A172 (cell line): ENCODE results near the gene GNG8. TPM values are rescaled to one million over a fixed set of nuclear protein-coding genes. Genes with fewer than 3 reads are reported as not detected.

ENCODE experiments used
- DNase-seq: peaks from one replicate; pipeline ENCODE4 v3.0.0-alpha.2; 2015; ENCODE audit warnings: low spot score
- total RNA-seq: library from RNA; depleted of rRNA; stranded (reverse); fragments of >200 nt; shearing (Covaris generic); gene quantifications from 2 replicates; pipeline ENCODE4 v1.2.3, GENCODE V29; 2014; rRNA removed

GNG8 gene
- total RNA-seq: not detected in 2 replicates

- no peak for DNase-seq
These were observed at the start of gene GNG8 for GRCh38 chr19:46635920-46636761. Gene GNG8 (minus strand): TSS chr19:46636202. CDS start chr19:46634682, 1,520 bp downstream.

DNA sequence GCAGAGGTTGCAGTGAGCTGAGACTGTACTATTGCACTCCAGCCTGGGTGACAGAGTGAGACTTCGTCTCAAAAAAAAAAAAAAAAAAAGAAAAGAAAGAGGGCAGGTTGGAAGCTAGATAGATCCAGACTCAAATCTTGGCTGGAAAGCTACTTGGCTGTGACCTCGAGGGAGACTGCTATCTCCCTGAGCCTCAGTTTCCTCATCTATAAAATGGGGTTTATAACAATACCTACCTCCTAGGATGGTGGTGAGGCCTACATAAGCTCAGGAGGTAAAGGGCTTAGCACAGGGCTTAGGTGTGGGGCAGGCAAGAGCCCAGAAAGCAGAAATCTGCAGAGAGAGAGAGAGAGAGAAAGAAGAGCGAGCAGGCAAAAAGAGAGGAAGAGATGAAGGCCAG, 49.2 kb upstream of the GNG8 start:
- DNase-seq: no peak

DNA sequence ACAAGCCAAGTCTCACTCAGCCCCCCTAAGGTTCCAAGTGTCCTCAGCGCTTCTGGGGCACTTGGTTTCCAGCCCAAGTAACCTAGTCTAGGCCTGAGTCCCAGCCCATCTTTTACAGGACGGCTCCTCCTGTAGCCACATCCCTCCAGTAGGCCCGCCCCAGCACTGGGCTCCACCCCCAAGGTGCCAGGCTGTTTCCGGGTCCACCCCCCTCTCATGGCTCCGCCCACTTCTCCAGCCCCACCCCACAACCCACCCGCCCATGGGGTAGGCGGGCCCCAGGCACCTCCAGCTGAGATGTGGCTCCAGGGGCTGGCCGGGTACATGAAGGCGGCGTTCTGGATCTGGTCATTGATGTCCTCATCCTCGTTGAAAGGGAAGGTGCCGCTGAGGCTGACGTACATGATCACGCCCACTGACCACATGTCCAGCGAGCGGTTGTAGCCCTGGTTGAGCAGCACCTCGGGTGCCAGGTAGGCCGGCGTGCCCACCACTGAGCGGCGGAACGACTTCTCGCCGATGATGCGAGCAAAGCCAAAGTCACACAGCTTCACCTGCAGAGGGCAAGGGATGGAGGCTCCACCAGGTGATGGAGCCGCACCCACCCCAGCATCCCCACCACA, 42.2 kb upstream of the GNG8 start:
- peak; percentile 22 for DNase-seq

- DNase-seq: peak; percentile 46
These were observed 38.6 kb upstream of the GNG8 start for GRCh38 chr19:46674416-46675178.

DNA sequence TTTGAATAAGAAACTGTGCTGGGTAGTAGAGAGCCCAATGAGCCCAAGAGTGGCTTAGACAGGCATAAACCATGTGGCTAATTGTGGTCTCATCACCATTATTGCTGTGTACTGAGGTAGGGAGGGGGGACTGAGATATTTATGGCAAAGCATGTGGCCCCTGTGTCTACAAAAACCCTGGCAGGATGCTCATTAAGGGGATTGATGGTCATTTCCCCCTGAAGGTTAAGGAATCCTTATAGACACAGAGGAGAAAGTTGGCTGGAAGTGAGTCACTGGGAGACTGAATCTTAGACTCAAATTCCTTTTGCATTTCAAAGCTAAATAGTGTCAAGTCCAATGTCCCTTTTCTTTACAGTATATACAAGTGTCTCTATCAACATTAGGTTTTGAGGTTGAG, 34.8 kb upstream of the GNG8 start:
- peak; percentile 31 for DNase-seq

- DNase-seq: no peak
These were observed 32.7 kb upstream of the GNG8 start for GRCh38 chr19:46668662-46669061.

- DNase-seq: no peak
These were observed 29.1 kb upstream of the GNG8 start for GRCh38 chr19:46665072-46665471.

DNA sequence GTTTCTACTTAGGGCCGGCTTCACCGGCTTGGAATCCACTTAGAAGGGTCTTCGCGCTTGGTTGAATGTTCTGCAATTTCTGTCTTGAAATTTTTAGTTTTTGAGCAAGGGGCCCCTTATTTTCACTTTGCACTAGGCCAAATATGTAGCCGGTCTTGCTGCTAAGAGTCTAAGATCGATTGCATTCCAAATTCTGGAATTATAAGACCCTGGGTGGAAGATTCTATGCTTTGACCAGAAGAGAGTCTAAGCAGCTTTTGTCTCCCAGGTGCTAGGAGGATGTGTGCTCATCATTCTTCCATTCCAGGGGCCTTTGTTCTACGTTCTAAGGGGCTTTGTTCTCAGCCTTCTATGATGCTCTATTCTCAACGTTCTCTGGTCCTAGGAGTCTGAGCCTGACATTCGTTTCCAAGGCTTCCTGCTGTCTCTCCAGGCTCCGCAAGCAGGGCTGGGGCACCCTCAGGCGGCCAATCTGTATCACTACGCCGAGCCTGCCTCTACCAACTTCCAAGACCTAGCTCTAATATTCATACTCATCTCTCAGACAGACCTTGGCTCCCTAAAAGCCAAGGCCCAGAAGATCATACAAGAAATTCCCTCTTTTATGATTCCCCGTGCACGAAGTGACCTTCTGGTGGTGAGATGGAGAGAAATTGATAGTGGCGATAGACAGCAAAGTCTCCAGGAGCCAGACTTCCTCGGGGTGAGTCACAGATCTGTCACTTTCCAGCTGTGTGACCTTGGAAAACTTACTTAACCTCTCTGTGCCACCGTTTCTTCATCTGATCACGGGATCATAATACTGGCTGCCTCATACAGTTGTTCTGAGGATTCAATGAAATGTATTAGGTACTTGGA, 26.0 kb upstream of the GNG8 start:
- peak; percentile 77 for DNase-seq

DNA sequence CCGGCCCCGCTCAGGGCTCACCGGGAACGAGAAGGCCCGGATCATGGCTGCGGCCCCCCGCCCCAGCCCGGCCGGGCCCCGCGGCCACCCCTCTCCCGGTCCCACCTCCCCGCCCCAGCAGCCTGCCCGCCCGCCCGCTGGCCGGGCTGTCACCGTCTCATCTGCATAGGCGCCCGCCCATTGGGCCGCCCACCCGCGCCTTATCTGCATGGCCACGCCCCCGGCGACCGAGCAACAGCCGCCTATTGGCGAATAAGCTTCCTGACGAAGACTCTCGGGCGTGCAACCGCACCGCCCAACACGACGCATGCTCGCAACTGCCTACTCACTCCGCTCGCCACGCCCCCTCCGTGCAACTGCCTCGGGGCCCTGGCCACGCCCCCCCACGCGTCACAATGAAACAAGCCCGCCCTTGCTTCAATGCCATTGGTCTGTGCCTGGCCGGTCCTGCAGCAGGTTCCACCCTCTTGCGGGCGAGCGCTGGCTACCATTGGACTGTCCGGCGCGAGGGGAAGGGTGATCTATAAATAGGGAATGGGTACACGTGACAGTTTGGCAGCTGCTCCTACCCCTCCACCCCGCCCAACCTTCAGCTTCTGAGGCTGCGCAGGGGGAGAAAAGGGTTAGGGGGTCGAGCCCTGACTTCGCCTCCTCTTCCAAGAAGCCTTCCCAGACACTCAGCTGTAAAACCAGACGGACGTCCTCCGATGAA, 25.2 kb upstream of the GNG8 start, which contains the start of gene DACT3:
Gene DACT3 (minus strand): TSS at position 163 of the 712 bp plus-strand sequence. CDS start 118 bp downstream, at position 45.
- peak; percentile 95 for DNase-seq

DNA sequence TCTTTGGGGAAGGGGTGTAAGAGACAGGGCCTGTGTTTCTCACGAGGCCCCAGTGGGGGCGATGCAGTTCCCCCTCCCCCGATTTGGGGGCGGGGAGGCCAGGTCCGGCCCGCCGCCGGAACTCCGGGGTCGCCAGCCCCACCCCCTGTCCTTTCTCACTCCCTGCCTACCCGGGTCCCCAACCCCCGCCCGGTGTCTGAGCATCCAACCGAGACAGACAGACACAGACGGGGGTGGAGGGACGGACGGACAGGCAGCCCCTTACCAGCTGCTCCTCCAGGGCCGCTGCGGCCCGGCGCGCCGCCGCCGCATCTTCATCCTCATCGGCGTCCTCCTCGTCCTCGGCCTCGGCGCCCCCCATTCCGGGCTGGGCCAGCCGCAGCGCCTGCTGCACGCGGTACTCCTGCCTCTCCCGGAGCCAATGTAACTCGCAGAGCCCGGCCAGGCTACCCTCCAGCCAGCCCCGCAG, 24.6 kb upstream of the GNG8 start:
- DNase-seq: no peak

- no peak for DNase-seq
These were observed 24.1 kb upstream of the GNG8 start for GRCh38 chr19:46660008-46660517.

DNA sequence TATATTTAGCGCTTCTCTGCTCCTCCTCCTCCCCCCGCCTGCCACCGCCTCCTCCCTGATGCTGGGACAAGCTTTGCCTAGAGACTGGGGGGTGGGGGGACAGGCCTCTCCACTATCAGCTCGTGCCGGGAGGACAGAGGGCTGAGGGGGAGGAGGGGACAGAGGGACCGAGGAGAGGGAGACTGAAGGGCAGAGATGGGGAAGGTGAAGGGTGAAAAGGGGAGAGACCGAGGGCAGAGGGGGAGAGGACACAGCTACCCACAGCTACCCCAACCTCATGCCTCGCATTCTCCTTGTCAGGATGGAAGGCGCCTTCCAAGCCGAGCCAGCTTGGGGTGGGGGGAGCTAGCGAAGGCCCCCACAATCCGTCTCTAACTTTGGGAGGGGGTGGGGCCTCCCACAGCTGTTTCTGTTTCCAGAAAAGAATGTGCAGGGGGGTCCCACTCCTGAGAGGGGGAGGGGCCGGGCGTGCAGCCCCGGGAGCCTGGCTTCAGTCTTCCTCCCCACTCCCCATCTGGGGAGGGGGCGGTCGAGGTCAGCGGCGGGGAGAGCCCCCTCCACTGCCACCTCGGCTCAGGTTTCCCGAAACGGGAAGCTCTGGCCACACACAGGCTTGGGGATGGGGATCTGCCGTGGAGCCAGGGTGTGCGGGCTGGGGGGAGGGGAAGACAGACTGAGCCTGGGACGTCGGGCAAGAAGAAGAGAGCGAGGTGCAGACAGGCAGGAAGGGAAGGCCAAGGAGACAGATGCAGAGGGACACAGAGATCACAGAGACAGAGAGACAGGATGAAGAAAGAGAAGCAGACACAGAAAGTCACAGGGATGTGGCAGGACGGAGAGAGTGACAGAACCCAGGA, 23.4 kb upstream of the GNG8 start:
- no peak for DNase-seq

GRCh38 chr19:46656541-46656940, 20.5 kb upstream of the GNG8 start:
- DNase-seq: no peak

- DNase-seq: no peak
These were observed 18.7 kb upstream of the GNG8 start for GRCh38 chr19:46654621-46655152.

- DNase-seq: no peak
These were observed 14.4 kb upstream of the GNG8 start for GRCh38 chr19:46650445-46650844.

DNA sequence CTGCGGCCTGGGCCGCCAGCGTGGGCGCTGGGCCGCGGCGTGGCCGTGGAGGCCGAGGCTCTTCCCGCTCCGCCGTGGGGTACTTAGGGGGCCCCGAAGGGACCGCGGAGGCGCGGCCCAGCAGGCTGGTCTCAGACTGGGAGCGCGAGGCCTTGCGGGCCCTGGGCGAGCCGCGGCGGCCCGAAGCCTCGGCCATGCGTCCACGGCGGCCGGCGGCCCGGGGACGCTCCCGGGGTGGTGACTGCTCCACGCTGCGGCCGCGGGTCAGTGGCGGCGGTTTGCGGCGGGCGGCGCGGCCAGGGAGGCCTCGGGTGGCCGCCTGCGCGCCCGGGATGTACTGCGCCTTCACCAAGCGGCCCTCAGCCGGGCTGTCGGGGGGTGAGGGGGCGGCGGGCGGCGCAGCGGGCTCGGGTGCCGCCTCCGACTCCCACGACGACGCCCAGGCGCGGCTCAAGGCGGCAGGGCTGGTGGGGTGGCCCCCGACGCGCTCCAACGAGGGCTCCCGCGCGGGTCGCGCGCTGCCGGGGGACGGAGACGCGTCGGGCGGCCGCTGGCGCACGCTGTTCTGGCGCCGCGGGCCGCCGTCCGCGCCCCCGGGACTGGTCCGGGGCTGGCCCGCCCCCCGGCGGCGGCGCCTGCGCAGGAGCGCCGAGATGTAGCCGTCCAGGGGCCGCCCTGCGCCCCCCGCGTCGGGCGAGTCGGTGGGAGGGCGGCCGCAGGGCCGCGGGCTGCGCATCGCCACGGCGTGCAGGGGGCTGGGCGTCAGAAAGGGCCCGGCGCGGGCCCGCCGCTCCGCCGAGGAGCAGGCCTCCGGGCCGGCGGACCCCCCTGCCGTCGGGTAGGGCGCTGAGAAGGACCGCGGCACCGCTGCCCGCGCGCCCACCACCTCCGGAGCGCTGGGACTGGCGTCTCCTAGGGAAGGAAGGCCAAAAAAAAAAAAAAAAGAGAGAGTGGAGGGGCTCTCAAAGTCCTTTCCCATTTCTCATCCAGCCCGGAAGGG, 13.3 kb upstream of the GNG8 start:
- no peak for DNase-seq

- no peak for DNase-seq
These were observed 12.3 kb upstream of the GNG8 start for GRCh38 chr19:46648060-46648960.
